ENCODE results near the gene PCCB. TPM values are rescaled to one million over a fixed set of nuclear protein-coding genes. Genes with fewer than 3 reads are reported as not detected.

PCCB gene
- total and polyA plus RNA-seq, 2 donors (not counting 3 experiments of a cell fraction or from before 2014, with no cell fraction given): 28.6 to 36.5 TPM

GRCh38 chr3:136350557-136350956 lies 100.4 kb downstream of the PCCB start:
- Histone ChIP-seq H3K9me1 (replicated peaks; ENCODE audit: control insufficient read depth, extremely low read depth, insufficient read depth, low read length) (no peaks in the 10 kb centered on the region), H4K20me1 (replicated peaks; ENCODE audit: control insufficient read depth, extremely low read depth, insufficient read depth, low read length) (no peaks in the 10 kb centered on the region), H3K27me3 (ENCODE audit: control insufficient read depth in 2 of 2, insufficient read depth in 2 of 2, low read length in 2 of 2) (no peaks in the 10 kb centered on the region), H3K27ac (ENCODE audit: insufficient read depth, low read depth, low read length) (no peak overlapping the region), H3K9ac (replicated peaks; ENCODE audit: extremely low read depth, insufficient read depth, low read length) (no peak overlapping the region), H3K4me2 (ENCODE audit: insufficient read depth, low read length) (no peak overlapping the region), H3K36me3 (ENCODE audit: control insufficient read depth in 2 of 2, extremely low read depth in 1 of 2, insufficient read depth in 2 of 2, low read length in 2 of 2) (peaks cover 0 to 2% of the 10 kb centered on the region in 2 experiments), H2AFZ (ENCODE audit: low read depth, low read length) (no peak overlapping the region), H3K79me2 (ENCODE audit: control insufficient read depth, insufficient read depth, low read length) (no peaks in the 10 kb centered on the region), H3K9me3 (replicated peaks; ENCODE audit: control insufficient read depth, insufficient read depth, low read length) (no peaks in the 10 kb centered on the region), H3K4me3 (replicated peaks in 1 of 3; ENCODE audit: insufficient read depth in 1 of 3, low read depth in 1 of 3, low read length in 3 of 3) (no peak overlapping the region), H3K4me1 (ENCODE audit: control insufficient read depth, extremely low read depth, insufficient read depth, low read length) (no peaks in the 10 kb centered on the region)
- ChIA-PET CTCF (interaction anchor here (0.9 to 4.5 kb wide), 4 partner anchors 9 to 401 kb away, joined by 3 to 27 read pairs (median 16); partner anchors contain the start of gene STAG1), POLR2A (no interaction called here)
- no peak for DNase-seq (ENCODE audit: low read depth, low spot score)
- no TSS peak for BruUV-seq (replicated peaks)
- intact Hi-C loops (cut with micrococcal nuclease): no loop called here
- no peak for FAIRE-seq
- dilution Hi-C loops (cut with MboI; ENCODE audit: extremely low pct_ligation_motif_present, low sequenced_read_pairs): no loop called here
- TF ChIP-seq CTCF (IDR thresholded peaks at IDR 0.05; ENCODE audit: extremely low read depth in 1 of 2, insufficient read depth in 1 of 2, low read depth in 1 of 2, low read length in 2 of 2) (no peak), MAX (IDR thresholded peaks at IDR 0.05; ENCODE audit: insufficient read depth, insufficient read length) (no peak), GATA2 (IDR thresholded peaks at IDR 0.05; ENCODE audit: insufficient read depth, insufficient read length, low read depth, low read length) (no peak), EZH2 (IDR thresholded peaks at IDR 0.05; ENCODE audit: borderline replicate concordance, low read depth, low read length, severe bottlenecking) (no peak), MYC (IDR thresholded peaks at IDR 0.05; ENCODE audit: low read depth, low read length) (no peak), FOS (IDR thresholded peaks at IDR 0.05; ENCODE audit: borderline replicate concordance, insufficient read depth, low read length) (no peak), POLR2AphosphoS5 (IDR thresholded peaks at IDR 0.05; ENCODE audit: insufficient read depth, low read depth, low read length) (no peak), POLR2A (IDR thresholded peaks at IDR 0.05; ENCODE audit: low read depth, low read length) (no peak), JUN (IDR thresholded peaks at IDR 0.05; ENCODE audit: borderline replicate concordance, insufficient read depth, insufficient read length, low read depth) (no peak)

Measured in endothelial cell of umbilical vein (primary cell).